ENCODE results near the gene OR2C3.

Gene OR2C3

GRCh38 chr1:247557926-247558674 is 21.9 kb upstream of the OR2C3 start:
- Histone ChIP-seq H3K79me2 (ENCODE audit: control insufficient read depth, low read length) (no peaks in the 10 kb centered on the region), H3K4me2 (ENCODE audit: low read length) (no peak overlapping the region)
- TF ChIP-seq CTCF (IDR thresholded peaks at IDR 0.05; ENCODE audit: low read depth, low read length, poor library complexity, severe bottlenecking) (no peak), EZH2phosphoT487 (IDR thresholded peaks at IDR 0.05; ENCODE audit: borderline replicate concordance, low read length) (no peak)

GRCh38 chr1:247552231-247552630 is 16.0 kb upstream of the OR2C3 start:
- no peaks in the 10 kb centered on the region for H3K4me1 ChIP-seq (ENCODE audit: control insufficient read depth, low read length)
- no peak overlapping the region for H3K27ac ChIP-seq (ENCODE audit: low read depth, low read length)
- no peaks in the 10 kb centered on the region for H3K9me3 ChIP-seq (ENCODE audit: control insufficient read depth, insufficient read depth, low read length)
- no peaks in the 10 kb centered on the region for H3K9me2 ChIP-seq (replicated peaks; ENCODE audit: control insufficient read depth, low read length)
- no peaks in the 10 kb centered on the region for H4K20me1 ChIP-seq (ENCODE audit: control insufficient read depth, insufficient read depth, low read depth, low read length)
- H3K79me2 ChIP-seq (ENCODE audit: control insufficient read depth, low read length): no peaks in the 10 kb centered on the region
- no peaks in the 10 kb centered on the region for H3K27me3 ChIP-seq (ENCODE audit: control insufficient read depth, low read length)
- H3K4me2 ChIP-seq (ENCODE audit: low read length): no peak overlapping the region
- no peaks in the 10 kb centered on the region for H3F3A ChIP-seq (ENCODE audit: control insufficient read depth, insufficient read depth)
- H3K36me3 ChIP-seq (ENCODE audit: control insufficient read depth, low read length): no peaks in the 10 kb centered on the region
- TF ChIP-seq EZH2phosphoT487 (IDR thresholded peaks at IDR 0.05; ENCODE audit: borderline replicate concordance, low read length) (no peak), CTCF (IDR thresholded peaks at IDR 0.05; ENCODE audit: low read depth, low read length, poor library complexity, severe bottlenecking) (no peak)
- H3K4me3 ChIP-seq (ENCODE audit: low read length): no peak overlapping the region

More at GRCh38 chr1:247557926-247558674, 21.9 kb upstream of the OR2C3 start:
- Histone ChIP-seq H3K9me2 (replicated peaks; ENCODE audit: control insufficient read depth, low read length) (no peaks in the 10 kb centered on the region), H3K9me3 (ENCODE audit: control insufficient read depth, insufficient read depth, low read length) (no peaks in the 10 kb centered on the region), H3K4me3 (ENCODE audit: low read length) (no peak overlapping the region), H3K36me3 (ENCODE audit: control insufficient read depth, low read length) (no peaks in the 10 kb centered on the region), H3K27me3 (ENCODE audit: control insufficient read depth, low read length) (no peaks in the 10 kb centered on the region), H3K4me1 (ENCODE audit: control insufficient read depth, low read length) (no peaks in the 10 kb centered on the region), H3F3A (ENCODE audit: control insufficient read depth, insufficient read depth) (no peaks in the 10 kb centered on the region), H4K20me1 (ENCODE audit: control insufficient read depth, insufficient read depth, low read depth, low read length) (no peaks in the 10 kb centered on the region), H3K27ac (ENCODE audit: low read depth, low read length) (no peak overlapping the region)

- Histone ChIP-seq H3K9me2 (replicated peaks; ENCODE audit: control insufficient read depth, low read length) (no peaks in the 10 kb centered on the region), H3K27me3 (ENCODE audit: control insufficient read depth, low read length) (no peaks in the 10 kb centered on the region), H3F3A (ENCODE audit: control insufficient read depth, insufficient read depth) (no peaks in the 10 kb centered on the region), H4K20me1 (ENCODE audit: control insufficient read depth, insufficient read depth, low read depth, low read length) (no peaks in the 10 kb centered on the region), H3K4me2 (ENCODE audit: low read length) (no peak overlapping the region), H3K4me3 (ENCODE audit: low read length) (no peak overlapping the region), H3K36me3 (ENCODE audit: control insufficient read depth, low read length) (no peaks in the 10 kb centered on the region), H3K4me1 (ENCODE audit: control insufficient read depth, low read length) (no peaks in the 10 kb centered on the region), H3K79me2 (ENCODE audit: control insufficient read depth, low read length) (no peaks in the 10 kb centered on the region), H3K9me3 (ENCODE audit: control insufficient read depth, insufficient read depth, low read length) (no peaks in the 10 kb centered on the region), H3K27ac (ENCODE audit: low read depth, low read length) (no peak overlapping the region)
- TF ChIP-seq CTCF (IDR thresholded peaks at IDR 0.05; ENCODE audit: low read depth, low read length, poor library complexity, severe bottlenecking) (no peak), EZH2phosphoT487 (IDR thresholded peaks at IDR 0.05; ENCODE audit: borderline replicate concordance, low read length) (no peak)
Observed at GRCh38 chr1:247551721-247552120, 15.5 kb upstream of the OR2C3 start.
